ENCODE measurements around the gene PTCRA. TPM values are rescaled to one million over a fixed set of nuclear protein-coding genes. Genes with fewer than 3 reads are reported as not detected.
A peak's percentile ranks its signal among the peaks of the same experiment; 100 is the strongest.

PTCRA gene
- total and polyA plus RNA-seq, 10 donors: 1.1 to 15.5 (median 4.6) TPM

- peaks cover 0 to 8% (median 7%) of the 10 kb centered on the region in 6 donors for H3K4me1 ChIP-seq
- no peak for DNase-seq
- intact Hi-C loops (cut with DNase I; ENCODE audit: low total_unique reads): no loop called here
- H3K27me3 ChIP-seq (replicated peaks in 1 of 7): peaks cover 0 to 11% (median 6%) of the 10 kb centered on the region in 7 donors
- H3K9me3 ChIP-seq: no peaks in the 10 kb centered on the region
- H3K27ac ChIP-seq: no peak overlapping the region
- TF ChIP-seq POLR2A (IDR thresholded peaks at IDR 0.05) (no peak), POLR2AphosphoS5 (IDR thresholded peaks at IDR 0.05) (no peak), CTCF (IDR thresholded peaks at IDR 0.05 in 8 of 11, conservative IDR thresholded peaks at IDR 0.05 in 3 of 11) (no peak)
- no peak overlapping the region for H3K4me3 ChIP-seq
- no peaks in the 10 kb centered on the region for H3K36me3 ChIP-seq
- 73 to 92% (median 79%) methylated on average over 1 of the region's 1 CpG for WGBS, 5 donors
Observed at GRCh38 chr6:42916288-42916687, 435 bp downstream of the PTCRA start.

- TF ChIP-seq POLR2A (IDR thresholded peaks at IDR 0.05) (no peak), CTCF (IDR thresholded peaks at IDR 0.05 in 8 of 11, conservative IDR thresholded peaks at IDR 0.05 in 3 of 11) (no peak), POLR2AphosphoS5 (IDR thresholded peaks at IDR 0.05) (no peak)
- no peak overlapping the region for H3K4me3 ChIP-seq
- no peak for DNase-seq
- peaks cover 0 to 16% (median 6%) of the 10 kb centered on the region in 6 donors for H3K4me1 ChIP-seq
- no peaks in the 10 kb centered on the region for H3K27me3 ChIP-seq (replicated peaks in 1 of 7)
- no peaks in the 10 kb centered on the region for H3K36me3 ChIP-seq
- H3K27ac ChIP-seq: no peak overlapping the region
- intact Hi-C loops (cut with DNase I; ENCODE audit: low total_unique reads): no loop called here
- 67 to 87% (median 72%) methylated on average over 6 of the region's 6 CpGs for WGBS, 5 donors
- no peaks in the 10 kb centered on the region for H3K9me3 ChIP-seq
Observed at GRCh38 chr6:42921801-42922200, 5.9 kb downstream of the PTCRA start.

- WGBS, 5 donors: 64 to 87% (median 68%) methylated on average over 2 of the region's 2 CpGs
- peaks cover 0 to 29% (median 16%) of the 10 kb centered on the region in 6 donors for H3K4me1 ChIP-seq
- intact Hi-C loops (cut with DNase I; ENCODE audit: low total_unique reads): no loop called here
Observed at GRCh38 chr6:42923666-42924065, 7.8 kb downstream of the PTCRA start.

More at GRCh38 chr6:42923666-42924065, 7.8 kb downstream of the PTCRA start:
- no peak for DNase-seq
- TF ChIP-seq POLR2A (IDR thresholded peaks at IDR 0.05): no peak
- TF ChIP-seq CTCF (IDR thresholded peaks at IDR 0.05 in 8 of 11, conservative IDR thresholded peaks at IDR 0.05 in 3 of 11): no peak
- no peak for TF ChIP-seq POLR2AphosphoS5 (IDR thresholded peaks at IDR 0.05)
- Histone ChIP-seq H3K9me3 (no peaks in the 10 kb centered on the region), H3K36me3 (no peaks in the 10 kb centered on the region), H3K27ac (peak overlapping the region in 2 of 8 donors; percentile 30 to 58), H3K27me3 (replicated peaks in 1 of 7) (no peaks in the 10 kb centered on the region), H3K4me3 (peak overlapping the region in 1 of 8 donors; percentile 46)
